Fibroblast of lung (primary cell): ENCODE measurements around the gene CTDSP1. TPM values are rescaled to one million over a fixed set of nuclear protein-coding genes. Genes with fewer than 3 reads are reported as not detected.

Experiments used
- DNase-seq, 2 donors: peaks; one replicate each; pipeline versions ENCODE4 v3.0.0 to v3.0.0-alpha.2; 2010; ENCODE audit warnings: low read depth in 2 of 2
- H2AFZ ChIP-seq: 2 replicates; pipeline ENCODE4 v1.5.1; 2012; ENCODE audit warnings: low read length, control low read depth, inconsistent platforms
- H3K27ac ChIP-seq: 2 replicates; pipeline ENCODE4 v1.5.1; 2011; ENCODE audit warnings: low read length, control low read depth; ENCODE audit not compliant: insufficient read depth
- H3K27me3 ChIP-seq: 2 replicates; pipeline ENCODE4 v1.5.1; 2011; ENCODE audit warnings: mild to moderate bottlenecking, low read length; ENCODE audit not compliant: control insufficient read depth, insufficient read depth
- H3K36me3 ChIP-seq: 2 replicates; pipeline ENCODE4 v1.5.1; 2011; ENCODE audit warnings: low read length; ENCODE audit not compliant: control insufficient read depth, insufficient read depth
- H3K4me1 ChIP-seq: 2 replicates; pipeline ENCODE4 v1.5.1; 2011; ENCODE audit warnings: low read length; ENCODE audit not compliant: control insufficient read depth, insufficient read depth; ENCODE audit errors: extremely low read depth
- H3K4me2 ChIP-seq: 2 replicates; pipeline ENCODE4 v1.5.1; 2011; ENCODE audit warnings: low read length, control low read depth; ENCODE audit not compliant: insufficient read depth; ENCODE audit errors: extremely low read depth
- H3K4me3 ChIP-seq, 4 experiments: fragments of 200-600 bp in 1 of 4; sonication (generic) in 1 of 4; replicated peaks in 1 of 4; 2 replicates each; pipeline ENCODE4 v1.5.1; 2011 to 2016; ENCODE audit warnings: low read length in 4 of 4, low read depth in 3 of 4, mild to moderate bottlenecking in 3 of 4, control low read depth in 2 of 4, inconsistent platforms in 1 of 4, mixed read lengths in 1 of 4; ENCODE audit not compliant: insufficient read depth in 1 of 4; ENCODE audit errors: control extremely low read depth in 1 of 4
- H3K79me2 ChIP-seq: 2 replicates; pipeline ENCODE4 v1.5.1; 2012; ENCODE audit warnings: mild to moderate bottlenecking, low read length, inconsistent platforms; ENCODE audit not compliant: control insufficient read depth, insufficient read depth
- H3K9ac ChIP-seq: 2 replicates; pipeline ENCODE4 v1.5.1; 2011; ENCODE audit warnings: mild to moderate bottlenecking, low read length, control low read depth; ENCODE audit not compliant: insufficient read depth
- H3K9me3 ChIP-seq: 2 replicates; pipeline ENCODE4 v1.5.1; 2012; ENCODE audit warnings: low read depth, low read length; ENCODE audit not compliant: control insufficient read depth, insufficient read depth
- H4K20me1 ChIP-seq: 2 replicates; pipeline ENCODE4 v1.5.1; 2011; ENCODE audit warnings: low read length; ENCODE audit not compliant: control insufficient read depth, insufficient read depth; ENCODE audit errors: extremely low read depth
- EZH2 ChIP-seq: IDR thresholded peaks from 2 replicates; pipeline ENCODE4 v1.5.1; 2012; ENCODE audit warnings: low read length, control low read depth, mild to moderate bottlenecking; ENCODE audit errors: missing control alignments
- polyA plus RNA-seq, 2 donors: library from polyadenylated mRNA; depleted of rRNA in 1 of 2; stranded (reverse) in 1 of 2; unstranded in 1 of 2; fragments of >200 nt; gene quantifications; 2 replicates each; pipeline ENCODE4 v1.2.1, GENCODE V29; 2011 to 2012; ENCODE audit warnings: missing spikeins in 1 of 2
- total RNA-seq: library from RNA; depleted of rRNA; stranded (reverse); fragments of >200 nt; gene quantifications from 2 replicates; pipeline ENCODE4 v1.2.1, GENCODE V29; 2014
- TF ChIP-seq, protein P1 (sequence below), 2 donors: IDR thresholded peaks in 1 of 2; conservative IDR thresholded peaks in 1 of 2; 1 replicate in 1 of 2; 2 replicates in 1 of 2; pipeline ENCODE4 v1.5.1; 2011 to 2012; ENCODE audit warnings: low read length in 2 of 2, control low read depth in 1 of 2, inconsistent platforms in 1 of 2, low read depth in 1 of 2, mild to moderate bottlenecking in 1 of 2

The CTDSP1 gene
- total and polyA plus RNA-seq, 2 donors (not counting 1 experiment from before 2014, with no cell fraction given): 45.4 to 69.6 TPM

DNA sequence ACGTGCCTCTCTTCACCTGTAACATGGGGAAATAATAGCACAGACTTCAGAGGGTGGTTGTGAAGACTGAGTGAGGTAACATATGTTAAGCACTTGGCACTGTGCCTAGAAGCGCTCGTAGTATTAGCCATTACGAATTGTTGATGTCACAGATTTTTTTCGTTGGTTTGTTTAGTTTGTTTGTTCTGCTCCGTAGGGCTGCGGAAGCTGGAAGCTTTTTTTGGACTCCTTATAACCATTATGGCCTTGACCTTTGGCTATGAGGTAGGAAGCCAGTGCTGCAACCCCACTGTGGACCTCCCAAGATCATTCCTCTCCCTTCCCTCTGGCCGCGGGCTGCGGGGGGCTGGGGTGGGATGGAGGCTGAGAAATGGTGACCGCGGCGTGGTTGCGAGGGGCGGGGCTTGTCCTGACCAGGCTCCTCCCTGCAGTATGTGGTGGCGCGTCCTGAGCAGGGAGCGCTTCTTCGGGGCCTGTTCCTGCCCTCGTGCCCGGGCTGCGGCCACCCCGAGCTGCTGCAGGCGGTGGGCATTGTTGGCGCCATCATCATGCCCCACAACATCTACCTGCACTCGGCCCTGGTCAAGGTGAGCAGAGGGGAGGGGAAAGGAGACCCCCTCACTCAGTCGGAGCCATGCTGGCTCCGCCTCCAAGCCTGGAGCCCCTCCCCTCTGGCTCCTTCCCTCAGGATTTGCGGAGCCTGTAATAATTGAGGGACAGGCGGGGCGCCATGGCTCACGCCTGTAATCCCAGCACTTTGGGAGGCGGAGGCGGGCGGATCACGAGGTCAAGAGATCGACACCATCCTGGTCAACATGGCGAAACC is 12.1 kb upstream of the CTDSP1 start:
- Histone ChIP-seq H3K27me3 (no peaks in the 10 kb centered on the region), H3K4me3 (peak overlapping the region; percentile 8 to 53 (median 29)), H3K4me2 (peak overlapping the region; percentile 66), H4K20me1 (no peaks in the 10 kb centered on the region), H3K36me3 (no peaks in the 10 kb centered on the region), H3K4me1 (peaks cover 5% of the 10 kb centered on the region), H2AFZ (peak overlapping the region; percentile 80), H3K9me3 (no peaks in the 10 kb centered on the region), H3K27ac (no peak overlapping the region), H3K9ac (peak overlapping the region; percentile 16), H3K79me2 (no peaks in the 10 kb centered on the region)
- no peak for TF ChIP-seq EZH2
- TF ChIP-seq, protein P1, sequence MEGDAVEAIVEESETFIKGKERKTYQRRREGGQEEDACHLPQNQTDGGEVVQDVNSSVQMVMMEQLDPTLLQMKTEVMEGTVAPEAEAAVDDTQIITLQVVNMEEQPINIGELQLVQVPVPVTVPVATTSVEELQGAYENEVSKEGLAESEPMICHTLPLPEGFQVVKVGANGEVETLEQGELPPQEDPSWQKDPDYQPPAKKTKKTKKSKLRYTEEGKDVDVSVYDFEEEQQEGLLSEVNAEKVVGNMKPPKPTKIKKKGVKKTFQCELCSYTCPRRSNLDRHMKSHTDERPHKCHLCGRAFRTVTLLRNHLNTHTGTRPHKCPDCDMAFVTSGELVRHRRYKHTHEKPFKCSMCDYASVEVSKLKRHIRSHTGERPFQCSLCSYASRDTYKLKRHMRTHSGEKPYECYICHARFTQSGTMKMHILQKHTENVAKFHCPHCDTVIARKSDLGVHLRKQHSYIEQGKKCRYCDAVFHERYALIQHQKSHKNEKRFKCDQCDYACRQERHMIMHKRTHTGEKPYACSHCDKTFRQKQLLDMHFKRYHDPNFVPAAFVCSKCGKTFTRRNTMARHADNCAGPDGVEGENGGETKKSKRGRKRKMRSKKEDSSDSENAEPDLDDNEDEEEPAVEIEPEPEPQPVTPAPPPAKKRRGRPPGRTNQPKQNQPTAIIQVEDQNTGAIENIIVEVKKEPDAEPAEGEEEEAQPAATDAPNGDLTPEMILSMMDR (conservative IDR thresholded peaks at IDR 0.05 in 1 of 2, IDR thresholded peaks at IDR 0.05 in 1 of 2; ENCODE audit: low read depth in 1 of 2, low read length in 2 of 2): no peak
- DNase-seq: peak; percentile 40 to 91

DNA sequence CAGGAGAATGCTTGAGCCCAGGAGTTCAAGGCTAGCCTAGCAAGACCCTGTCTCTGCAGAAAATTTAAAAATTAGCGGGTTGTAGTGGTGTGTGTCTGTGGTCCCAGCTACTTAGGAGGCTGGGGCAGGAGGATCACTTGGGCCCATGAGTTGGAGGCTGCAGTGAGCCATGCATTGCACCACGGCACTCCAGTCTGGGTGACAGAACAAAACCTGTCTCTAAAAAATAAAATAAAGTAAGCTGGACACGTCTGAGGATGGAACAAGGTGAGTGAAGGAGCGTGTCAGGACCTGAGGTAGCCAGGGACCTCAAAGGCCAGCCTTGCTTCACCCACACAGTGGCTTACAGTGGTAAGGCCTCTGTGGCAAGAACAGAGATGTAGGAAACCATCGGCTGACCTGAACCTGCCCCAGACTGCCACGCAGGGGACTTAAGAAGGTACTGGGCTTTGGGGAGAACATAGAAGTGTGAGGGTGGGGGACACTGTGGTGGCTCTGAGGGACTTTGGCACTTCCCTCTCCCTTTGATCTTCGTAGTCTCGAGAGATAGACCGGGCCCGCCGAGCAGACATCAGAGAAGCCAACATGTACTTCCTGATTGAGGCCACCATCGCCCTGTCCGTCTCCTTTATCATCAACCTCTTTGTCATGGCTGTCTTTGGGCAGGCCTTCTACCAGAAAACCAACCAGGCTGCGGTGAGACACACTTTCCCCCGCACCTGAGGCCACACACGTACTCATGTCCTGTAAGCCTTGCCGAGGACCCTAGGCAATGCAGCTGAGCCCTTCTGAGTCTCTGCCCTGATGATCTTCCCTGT is 10.1 kb upstream of the CTDSP1 start:
- no peak overlapping the region for H3K27ac ChIP-seq
- TF ChIP-seq EZH2: no peak

DNA sequence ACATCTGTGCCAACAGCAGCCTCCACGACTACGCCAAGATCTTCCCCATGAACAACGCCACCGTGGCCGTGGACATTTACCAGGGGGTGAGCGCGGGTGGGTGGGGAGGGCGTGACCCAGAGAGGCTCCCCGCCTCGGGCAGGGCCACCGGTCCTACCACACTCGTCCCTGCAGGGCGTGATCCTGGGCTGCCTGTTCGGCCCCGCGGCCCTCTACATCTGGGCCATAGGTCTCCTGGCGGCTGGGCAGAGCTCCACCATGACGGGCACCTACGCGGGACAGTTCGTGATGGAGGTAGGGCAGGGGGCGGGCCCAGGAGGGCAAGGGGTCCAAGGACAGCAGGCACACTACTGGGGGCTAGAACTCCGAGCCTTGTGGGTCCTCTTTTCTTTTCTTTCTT is 8.5 kb upstream of the CTDSP1 start:
- TF ChIP-seq, protein P1 (conservative IDR thresholded peaks at IDR 0.05 in 1 of 2, IDR thresholded peaks at IDR 0.05 in 1 of 2; ENCODE audit: low read depth in 1 of 2, low read length in 2 of 2): no peak
- TF ChIP-seq EZH2: no peak
- H3K9me3 ChIP-seq: no peaks in the 10 kb centered on the region
- DNase-seq: no peak
- H3K4me3 ChIP-seq: no peak overlapping the region
- H3K79me2 ChIP-seq: no peaks in the 10 kb centered on the region
- no peak overlapping the region for H3K27ac ChIP-seq
- no peak overlapping the region for H2AFZ ChIP-seq
- H3K9ac ChIP-seq: no peak overlapping the region
- H3K4me2 ChIP-seq: no peak overlapping the region
- H3K4me1 ChIP-seq: peaks cover 5% of the 10 kb centered on the region
- H3K27me3 ChIP-seq: no peaks in the 10 kb centered on the region
- H4K20me1 ChIP-seq: no peaks in the 10 kb centered on the region
- H3K36me3 ChIP-seq: no peaks in the 10 kb centered on the region

More for the DNA sequence above, 10.1 kb upstream of the CTDSP1 start:
- Histone ChIP-seq H3K4me3 (no peak overlapping the region), H2AFZ (no peak overlapping the region), H3K79me2 (no peaks in the 10 kb centered on the region), H4K20me1 (no peaks in the 10 kb centered on the region), H3K4me2 (no peak overlapping the region), H3K36me3 (no peaks in the 10 kb centered on the region), H3K9me3 (no peaks in the 10 kb centered on the region), H3K9ac (no peak overlapping the region), H3K27me3 (no peaks in the 10 kb centered on the region), H3K4me1 (peaks cover 5% of the 10 kb centered on the region)
- no peak for DNase-seq
